Mesenchymal stem cell (in vitro differentiated cells and primary cell): Measurements from ENCODE around the gene USP46.

Experiments
- DNase-seq: peaks from one replicate; pipeline ENCODE4 v3.0.0-alpha.2; 2013
- H2AFZ ChIP-seq: one replicate; pipeline ENCODE4 v1.6.1; 2013; ENCODE audit warnings: low read depth, mild to moderate bottlenecking, control low read depth, inconsistent platforms, low read length, moderate library complexity
- H2AK5ac ChIP-seq: 2 replicates; pipeline ENCODE4 v1.6.1; 2013; ENCODE audit warnings: low read length, moderate library complexity, mild to moderate bottlenecking, inconsistent platforms; ENCODE audit not compliant: severe bottlenecking
- H2BK120ac ChIP-seq: one replicate; pipeline ENCODE4 v1.6.1; 2013; ENCODE audit warnings: low read depth, mild to moderate bottlenecking, inconsistent platforms, low read length, moderate library complexity
- H2BK12ac ChIP-seq, 2 experiments: one replicate each; pipeline ENCODE4 v1.6.1; 2013; ENCODE audit warnings: inconsistent platforms in 2 of 2, low read length in 2 of 2, mild to moderate bottlenecking in 2 of 2, moderate library complexity in 2 of 2, control low read depth in 1 of 2
- H2BK15ac ChIP-seq: one replicate; pipeline ENCODE4 v1.6.1; 2013; ENCODE audit warnings: mild to moderate bottlenecking, low read depth, inconsistent platforms; ENCODE audit not compliant: poor library complexity, severe bottlenecking
- H2BK5ac ChIP-seq: 2 replicates; pipeline ENCODE4 v1.6.1; 2013; ENCODE audit warnings: low read depth, mild to moderate bottlenecking, low read length, control low read depth, inconsistent platforms; ENCODE audit not compliant: poor library complexity, severe bottlenecking
- H3K14ac ChIP-seq, 2 experiments: one replicate each; pipeline ENCODE4 v1.6.1; 2013; ENCODE audit warnings: inconsistent platforms in 2 of 2, low read length in 2 of 2, control low read depth in 1 of 2, mild to moderate bottlenecking in 1 of 2, moderate library complexity in 1 of 2
- H3K18ac ChIP-seq, 2 experiments: one replicate each; pipeline ENCODE4 v1.6.1; 2013; ENCODE audit warnings: inconsistent platforms in 2 of 2, low read length in 2 of 2, control low read depth in 1 of 2, low read depth in 1 of 2, mild to moderate bottlenecking in 1 of 2
- H3K23ac ChIP-seq, 2 experiments: one replicate each; pipeline ENCODE4 v1.6.1; 2013; ENCODE audit warnings: inconsistent platforms in 2 of 2, low read length in 2 of 2, mild to moderate bottlenecking in 2 of 2, moderate library complexity in 2 of 2, control low read depth in 1 of 2
- H3K27ac ChIP-seq: 2 replicates; pipeline ENCODE4 v1.5.1; 2013; ENCODE audit warnings: mild to moderate bottlenecking, moderate library complexity, low read length, control low read depth, inconsistent platforms; ENCODE audit not compliant: poor library complexity, severe bottlenecking
- H3K27me3 ChIP-seq, 2 experiments: 2 replicates each; pipeline versions ENCODE4 v1.6.1 to v1.7.0; 2013; ENCODE audit warnings: low read length in 2 of 2, mild to moderate bottlenecking in 2 of 2, moderate library complexity in 2 of 2, control low read depth in 1 of 2, inconsistent platforms in 1 of 2; ENCODE audit not compliant: control insufficient read depth in 1 of 2, insufficient read depth in 1 of 2
- H3K36me3 ChIP-seq, 2 experiments: 2 replicates each; pipeline versions ENCODE4 v1.6.1 to v1.7.0; 2013; ENCODE audit warnings: low read length in 2 of 2, control low read depth in 1 of 2, inconsistent platforms in 1 of 2, low read depth in 1 of 2, mild to moderate bottlenecking in 1 of 2; ENCODE audit not compliant: insufficient read depth in 2 of 2, control insufficient read depth in 1 of 2
- H3K4ac ChIP-seq, 2 experiments: one replicate each; pipeline ENCODE4 v1.6.1; 2013; ENCODE audit warnings: inconsistent platforms in 2 of 2, low read length in 2 of 2, mild to moderate bottlenecking in 2 of 2, moderate library complexity in 2 of 2, control low read depth in 1 of 2, low read depth in 1 of 2
- H3K4me1 ChIP-seq: 2 replicates; pipeline ENCODE4 v1.6.1; 2013; ENCODE audit warnings: low read depth, low read length, control low read depth; ENCODE audit not compliant: control insufficient read depth, insufficient read depth
- H3K4me2 ChIP-seq: 2 replicates; pipeline ENCODE4 v1.6.1; 2013; ENCODE audit warnings: low read length, mild to moderate bottlenecking, inconsistent platforms; ENCODE audit not compliant: poor library complexity, severe bottlenecking
- H3K4me3 ChIP-seq, 2 experiments: 2 replicates each; pipeline versions ENCODE4 v1.5.1 to v1.7.0; 2013; ENCODE audit warnings: low read length in 2 of 2, mild to moderate bottlenecking in 2 of 2, control low read depth in 1 of 2, low read depth in 1 of 2; ENCODE audit not compliant: insufficient read depth in 1 of 2
- H3K79me1 ChIP-seq: replicated peaks from 2 replicates; pipeline ENCODE4 v1.6.1; 2013; ENCODE audit warnings: mild to moderate bottlenecking, control low read depth, low read length, inconsistent platforms; ENCODE audit not compliant: poor library complexity, severe bottlenecking
- H3K9ac ChIP-seq: 2 replicates; pipeline ENCODE4 v1.7.0; 2013; ENCODE audit warnings: mild to moderate bottlenecking, low read length, moderate library complexity
- H3K9me3 ChIP-seq: 2 replicates; pipeline ENCODE4 v1.7.0; 2013; ENCODE audit warnings: mild to moderate bottlenecking, low read length; ENCODE audit not compliant: control insufficient read depth
- H4K8ac ChIP-seq: one replicate; pipeline ENCODE4 v1.6.1; 2013; ENCODE audit warnings: inconsistent platforms, mild to moderate bottlenecking, low read length, moderate library complexity
- H4K91ac ChIP-seq: one replicate; pipeline ENCODE4 v1.6.1; 2013; ENCODE audit warnings: mild to moderate bottlenecking, low read length, inconsistent platforms
- WGBS: methylation state at CpG from one replicate; pipeline ENCODE4 v1.1.7; 2013; ENCODE audit warnings: mixed read lengths; 5-methylcytosine and 5-hydroxymethylcytosine counted together

Gene USP46

GRCh38 chr4:52645300-52645699 is 13.8 kb downstream of the USP46 start:
- H3K14ac ChIP-seq = no peak overlapping the region
- no peak overlapping the region for H2BK5ac ChIP-seq
- H3K9me3 ChIP-seq = no peaks in the 10 kb centered on the region
- H2AK5ac ChIP-seq = no peak overlapping the region
- no peak overlapping the region for H2BK12ac ChIP-seq
- no peak overlapping the region for H2BK15ac ChIP-seq
- H3K18ac ChIP-seq = no peak overlapping the region
- no peak overlapping the region for H3K9ac ChIP-seq
- H3K36me3 ChIP-seq = no peaks in the 10 kb centered on the region
- no peak overlapping the region for H3K27ac ChIP-seq
- no peak overlapping the region for H3K23ac ChIP-seq
- H3K4me2 ChIP-seq = no peak overlapping the region
- no peak overlapping the region for H2AFZ ChIP-seq
- H3K4me3 ChIP-seq = no peak overlapping the region
- peaks cover 25% of the 10 kb centered on the region for H3K79me1 ChIP-seq
- H3K27me3 ChIP-seq = no peaks in the 10 kb centered on the region
- H4K91ac ChIP-seq = no peak overlapping the region
- H2BK120ac ChIP-seq = no peak overlapping the region
- no peak for DNase-seq
- H3K4ac ChIP-seq = no peak overlapping the region
- H3K4me1 ChIP-seq = peaks cover 2% of the 10 kb centered on the region
- H4K8ac ChIP-seq = no peak overlapping the region

GRCh38 chr4:52643785-52644244 is 15.3 kb downstream of the USP46 start:
- no peak overlapping the region for H2AK5ac ChIP-seq
- H3K18ac ChIP-seq = peak overlapping the region in 1 of 2 experiments; percentile 48
- no peak overlapping the region for H2BK120ac ChIP-seq
- H3K9me3 ChIP-seq = no peaks in the 10 kb centered on the region
- no peak overlapping the region for H3K4ac ChIP-seq
- H3K36me3 ChIP-seq = no peaks in the 10 kb centered on the region
- H3K27ac ChIP-seq = no peak overlapping the region
- H3K4me1 ChIP-seq = peaks cover 2% of the 10 kb centered on the region
- H2AFZ ChIP-seq = no peak overlapping the region
- peaks cover 25% of the 10 kb centered on the region for H3K79me1 ChIP-seq
- no peak overlapping the region for H2BK12ac ChIP-seq
- H3K27me3 ChIP-seq = no peaks in the 10 kb centered on the region
- WGBS = 78% methylated on average over 3 of the region's 4 CpGs
- no peak overlapping the region for H3K23ac ChIP-seq
- DNase-seq = peak; percentile 69
- no peak overlapping the region for H4K91ac ChIP-seq
- no peak overlapping the region for H2BK15ac ChIP-seq
- H3K4me2 ChIP-seq = no peak overlapping the region
- no peak overlapping the region for H2BK5ac ChIP-seq
- H3K9ac ChIP-seq = no peak overlapping the region
- no peak overlapping the region for H3K14ac ChIP-seq
- no peak overlapping the region for H3K4me3 ChIP-seq
- H4K8ac ChIP-seq = no peak overlapping the region

GRCh38 chr4:52643190-52643589 is 15.9 kb downstream of the USP46 start:
- Histone ChIP-seq H2AK5ac (no peak overlapping the region), H2BK15ac (no peak overlapping the region), H2BK12ac (no peak overlapping the region), H2BK120ac (no peak overlapping the region), H3K36me3 (no peaks in the 10 kb centered on the region), H3K4ac (no peak overlapping the region), H2AFZ (no peak overlapping the region), H3K14ac (no peak overlapping the region), H3K27me3 (no peaks in the 10 kb centered on the region), H3K27ac (no peak overlapping the region), H3K9ac (no peak overlapping the region), H3K18ac (no peak overlapping the region), H3K9me3 (no peaks in the 10 kb centered on the region), H3K4me1 (peaks cover 2% of the 10 kb centered on the region), H4K91ac (no peak overlapping the region), H2BK5ac (no peak overlapping the region), H3K4me2 (no peak overlapping the region), H3K4me3 (no peak overlapping the region), H4K8ac (no peak overlapping the region), H3K79me1 (peaks cover 26% of the 10 kb centered on the region), H3K23ac (no peak overlapping the region)
- WGBS = 93% methylated on average over 2 of the region's 2 CpGs
- DNase-seq = no peak

- H3K4ac ChIP-seq = no peak overlapping the region
- no peak overlapping the region for H4K91ac ChIP-seq
- H3K4me3 ChIP-seq = no peak overlapping the region
- peaks cover 2% of the 10 kb centered on the region for H3K4me1 ChIP-seq
- H3K27ac ChIP-seq = no peak overlapping the region
- no peaks in the 10 kb centered on the region for H3K9me3 ChIP-seq
- H3K14ac ChIP-seq = no peak overlapping the region
- no peak overlapping the region for H2AK5ac ChIP-seq
- H3K79me1 ChIP-seq = peaks cover 31% of the 10 kb centered on the region
- no peak overlapping the region for H2BK5ac ChIP-seq
- no peak overlapping the region for H2BK12ac ChIP-seq
- H4K8ac ChIP-seq = no peak overlapping the region
- H2BK120ac ChIP-seq = no peak overlapping the region
- H3K4me2 ChIP-seq = no peak overlapping the region
- no peak overlapping the region for H3K18ac ChIP-seq
- H3K36me3 ChIP-seq = no peaks in the 10 kb centered on the region
- peak; percentile 65 for DNase-seq
- no peaks in the 10 kb centered on the region for H3K27me3 ChIP-seq
- H3K9ac ChIP-seq = no peak overlapping the region
- 100% methylated on average over 2 of the region's 3 CpGs for WGBS
- H3K23ac ChIP-seq = no peak overlapping the region
- H2AFZ ChIP-seq = no peak overlapping the region
- H2BK15ac ChIP-seq = no peak overlapping the region
Observed at GRCh38 chr4:52641854-52642563, 17.1 kb downstream of the USP46 start.
